Measurements from ENCODE around the gene CALD1.

CALD1 gene

GRCh38 chr7:134779741-134780065, 269 bp downstream of the CALD1 start:
- no peak for TF ChIP-seq CTCF (IDR thresholded peaks at IDR 0.05; ENCODE audit: insufficient read depth, missing control alignments)
- DNase-seq (ENCODE audit: insufficient read length, low spot score) (no peak), FAIRE-seq (no peak)

- TF ChIP-seq CTCF (IDR thresholded peaks at IDR 0.05; ENCODE audit: insufficient read depth, missing control alignments), result no peak
- FAIRE-seq, result no peak
- no peak for DNase-seq (ENCODE audit: insufficient read length, low spot score)
Observed at GRCh38 chr7:134780166-134780828, 863 bp downstream of the CALD1 start.

- DNase-seq (ENCODE audit: insufficient read length, low spot score) (no peak), FAIRE-seq (no peak)
- TF ChIP-seq CTCF (IDR thresholded peaks at IDR 0.05; ENCODE audit: insufficient read depth, missing control alignments), result no peak
Observed at GRCh38 chr7:134781171-134781570, 1.7 kb downstream of the CALD1 start.

GRCh38 chr7:134782121-134782623, 2.7 kb downstream of the CALD1 start:
- no peak for DNase-seq (ENCODE audit: insufficient read length, low spot score)
- no peak for TF ChIP-seq CTCF (IDR thresholded peaks at IDR 0.05; ENCODE audit: insufficient read depth, missing control alignments)
- FAIRE-seq, result no peak

GRCh38 chr7:134783294-134784069, 4.0 kb downstream of the CALD1 start:
- no peak for DNase-seq (ENCODE audit: insufficient read length, low spot score)
- FAIRE-seq, result no peak

GRCh38 chr7:134784251-134785049, 5.0 kb downstream of the CALD1 start:
- TF ChIP-seq CTCF (IDR thresholded peaks at IDR 0.05; ENCODE audit: insufficient read depth, missing control alignments), result no peak
- DNase-seq (ENCODE audit: insufficient read length, low spot score), result no peak
- no peak for FAIRE-seq

More at GRCh38 chr7:134783294-134784069, 4.0 kb downstream of the CALD1 start:
- TF ChIP-seq CTCF (IDR thresholded peaks at IDR 0.05; ENCODE audit: insufficient read depth, missing control alignments), result no peak

Data from D721Med (cell line).